ENCODE data around the gene HNRNPH1. TPM values are rescaled to one million over a fixed set of nuclear protein-coding genes. Genes with fewer than 3 reads are reported as not detected.
"Not testable (repeated sequence)": the region's sequence is repeated elsewhere in the genome, so short reads cannot be mapped to it uniquely, and the experiment has no call there.

The HNRNPH1 gene
- 389 and 564 TPM in 2 replicates for total RNA-seq (2014; rRNA removed; shearing (Covaris generic))
- polyA plus RNA-seq (2014; cell fraction: nucleus; rRNA removed): 1,084 and 1,442 TPM in 2 replicates

GRCh38 chr5:179623003-179623905, at the start of gene HNRNPH1:
HNRNPH1 (minus strand) TSS chr5:179623671; CDS start chr5:179623133, 538 bp downstream.
- peak; percentile 99 for DNase-seq (ENCODE audit: extremely low read depth, low read depth)

GRCh38 chr5:179668391-179668790, 44.9 kb upstream of the HNRNPH1 start:
- peak; percentile 33 for DNase-seq (ENCODE audit: extremely low read depth, low read depth)

GRCh38 chr5:179661647-179662046, 38.2 kb upstream of the HNRNPH1 start:
- DNase-seq (ENCODE audit: extremely low read depth, low read depth): not testable (repeated sequence)

GRCh38 chr5:179658179-179658856, 34.8 kb upstream of the HNRNPH1 start:
- DNase-seq (ENCODE audit: extremely low read depth, low read depth): not testable (repeated sequence)

- not testable (repeated sequence) for DNase-seq (ENCODE audit: extremely low read depth, low read depth)
Observed at GRCh38 chr5:179657302-179658178, 34.1 kb upstream of the HNRNPH1 start.

GRCh38 chr5:179653135-179653534, 29.7 kb upstream of the HNRNPH1 start:
- not testable (repeated sequence) for DNase-seq (ENCODE audit: extremely low read depth, low read depth)

GRCh38 chr5:179650245-179650644, 26.8 kb upstream of the HNRNPH1 start:
- not testable (repeated sequence) for DNase-seq (ENCODE audit: extremely low read depth, low read depth)

GRCh38 chr5:179649166-179649703, 25.8 kb upstream of the HNRNPH1 start:
- DNase-seq (ENCODE audit: extremely low read depth, low read depth): not testable (repeated sequence)

- no peak for DNase-seq (ENCODE audit: extremely low read depth, low read depth)
Observed at GRCh38 chr5:179648410-179648809, 24.9 kb upstream of the HNRNPH1 start.

- DNase-seq (ENCODE audit: extremely low read depth, low read depth): not testable (repeated sequence)
Observed at GRCh38 chr5:179644766-179645165, 21.3 kb upstream of the HNRNPH1 start.

GRCh38 chr5:179643141-179643920, 19.9 kb upstream of the HNRNPH1 start:
- DNase-seq (ENCODE audit: extremely low read depth, low read depth): not testable (repeated sequence)

GRCh38 chr5:179642626-179643025, 19.2 kb upstream of the HNRNPH1 start:
- not testable (repeated sequence) for DNase-seq (ENCODE audit: extremely low read depth, low read depth)

GRCh38 chr5:179641745-179642144, 18.3 kb upstream of the HNRNPH1 start:
- DNase-seq (ENCODE audit: extremely low read depth, low read depth): not testable (repeated sequence)

- DNase-seq (ENCODE audit: extremely low read depth, low read depth): not testable (repeated sequence)
Observed at GRCh38 chr5:179639296-179639695, 15.8 kb upstream of the HNRNPH1 start.

- not testable (repeated sequence) for DNase-seq (ENCODE audit: extremely low read depth, low read depth)
Observed at GRCh38 chr5:179634370-179635172, 11.1 kb upstream of the HNRNPH1 start.

GRCh38 chr5:179633501-179634369, 10.3 kb upstream of the HNRNPH1 start:
- DNase-seq (ENCODE audit: extremely low read depth, low read depth): not testable (repeated sequence)

GRCh38 chr5:179624841-179625271, 1.4 kb upstream of the HNRNPH1 start:
- no peak for DNase-seq (ENCODE audit: extremely low read depth, low read depth)

Data from NCI-H460 (cell line).